A549 treated with Hydrocortisone at 1 μM for 4 hours (cell line): ENCODE data around the gene CPVL. TPM values are rescaled to one million over a fixed set of nuclear protein-coding genes. Genes with fewer than 3 reads are reported as not detected.

Experiments
- total RNA-seq: library from RNA; stranded (reverse); fragments of 200-300 nt; extraction: Qiagen RNA extraction; gene quantifications from 5 replicates; pipeline ENCODE4 v1.2.3, GENCODE V29; 2022

CPVL gene
- 0.09 to 0.37 TPM (median 0.18 TPM) in 5 replicates for total RNA-seq

GRCh38 chr7:29146057-29146706, at the start of gene CPVL:
TSS of gene CPVL (minus strand) at chr7:29146537. CDS start at chr7:29121061, 25,476 bp downstream.

GRCh38 chr7:29194594-29195427, 48.5 kb upstream of the CPVL start, which contains the start of gene CHN2:
TSS of gene CHN2 (plus strand) at chr7:29194775.

GRCh38 chr7:28958235-28958979, 187.9 kb downstream of the CPVL start, which contains the start of gene TRIL:
TSS of gene TRIL (minus strand) at chr7:28958330. CDS start at chr7:28958046, 284 bp downstream.

Other genes with a start within 250 kb of the CPVL start
- gene TRIL, start 188.2 kb downstream of the CPVL start, total RNA-seq: not detected in 5 replicates
- 0.07 to 0.56 TPM (median 0.14 TPM) in 5 replicates for gene CHN2, start 48.2 kb upstream of the CPVL start, total RNA-seq